Thyroid gland (tissue), 4 donors: ENCODE measurements around the gene TLR9. TPM values are rescaled to one million over a fixed set of nuclear protein-coding genes. Genes with fewer than 3 reads are reported as not detected.

Source experiments
- DNase-seq, 2 donors: peaks; one replicate each; pipeline ENCODE4 v3.0.0-alpha.2; 2019
- H3K27ac ChIP-seq, 3 donors: fragments of 200-600 bp; sonication (generic); 1 replicate in 2 of 3; 2 replicates in 1 of 3; pipeline ENCODE4 v1.5.1; 2016 to 2019; ENCODE audit warnings: mild to moderate bottlenecking in 1 of 3, moderate library complexity in 1 of 3
- H3K27me3 ChIP-seq: fragments of 200-600 bp; sonication (generic); one replicate; pipeline ENCODE4 v1.5.1; 2019
- H3K36me3 ChIP-seq, 2 donors: fragments of 200-600 bp; sonication (generic); one replicate each; pipeline ENCODE4 v1.5.1; 2016 to 2019
- H3K4me1 ChIP-seq, 2 donors: fragments of 200-600 bp; sonication (generic); one replicate each; pipeline ENCODE4 v1.5.1; 2017 to 2019
- H3K4me3 ChIP-seq, 3 donors: fragments of 200-600 bp; sonication (generic); replicated peaks in 1 of 3; 1 replicate in 2 of 3; 2 replicates in 1 of 3; pipeline ENCODE4 v1.5.1; 2016; ENCODE audit warnings: mild to moderate bottlenecking in 1 of 3
- H3K9me3 ChIP-seq: fragments of 200-600 bp; sonication (generic); one replicate; pipeline ENCODE4 v1.5.1; 2017
- CTCF ChIP-seq, 6 experiments: fragments of 200-600 bp in 3 of 6; fragments of 450-650 bp in 3 of 6; sonication (generic) in 3 of 6; IDR thresholded peaks; one replicate each; pipeline ENCODE4 v1.5.1; 2016 to 2019; ENCODE audit warnings: antibody characterized with exemption in 6 of 6, mild to moderate bottlenecking in 2 of 6, inconsistent platforms in 1 of 6, moderate library complexity in 1 of 6
- POLR2A ChIP-seq, 2 donors: fragments of 450-650 bp; IDR thresholded peaks; one replicate each; pipeline ENCODE4 v1.6.1; 2017; ENCODE audit warnings: antibody characterized with exemption in 2 of 2, mild to moderate bottlenecking in 2 of 2, moderate library complexity in 1 of 2
- WGBS, 2 donors: methylation state at CpG; one replicate each; pipeline ENCODE4 v1.1.5; 2017; 5-methylcytosine and 5-hydroxymethylcytosine counted together
- intact Hi-C: fragments of 100-400 bp; cut with DNase I; formaldehyde crosslinking; loops from one replicate; pipeline ENCODE4 v1.15.1; 2023
- total RNA-seq, 4 donors: library from RNA; depleted of rRNA; stranded (reverse); fragments of >200 nt; gene quantifications; one replicate each; pipeline ENCODE4 v1.2.3, GENCODE V29; 2016

TLR9 gene
- total RNA-seq, 4 donors from 2014 or later: 0.40 TPM; not detected in 3

DNA sequence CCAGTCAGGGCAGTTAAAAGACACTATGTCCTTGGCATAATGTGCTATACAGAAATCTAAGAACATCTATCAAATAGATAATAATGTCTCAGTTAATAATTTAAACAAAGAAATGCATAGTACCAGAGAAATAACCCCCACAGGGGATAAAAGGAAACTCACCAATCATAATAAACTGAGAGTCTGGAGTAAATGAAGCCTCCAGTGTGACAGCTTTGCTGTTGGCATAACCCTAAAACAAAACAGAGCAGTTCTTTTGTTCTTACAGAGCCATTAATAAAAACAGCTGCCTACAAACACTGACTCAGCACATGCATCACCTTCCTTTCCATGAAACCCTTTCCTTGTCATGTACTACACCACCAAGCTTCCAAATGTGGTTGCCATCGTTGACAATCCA lies 33.6 kb upstream of the TLR9 start:
- Histone ChIP-seq H3K36me3 (peaks cover 89 to 97% of the 10 kb centered on the region in 2 donors), H3K9me3 (no peaks in the 10 kb centered on the region), H3K27me3 (no peaks in the 10 kb centered on the region), H3K4me1 (no peaks in the 10 kb centered on the region), H3K4me3 (no peak overlapping the region), H3K27ac (no peak overlapping the region)
- no peak for DNase-seq
- 73 to 82% methylated on average over 1 of the region's 1 CpG for WGBS, 2 donors
- TF ChIP-seq CTCF (IDR thresholded peaks at IDR 0.05): no peak
- TF ChIP-seq POLR2A (IDR thresholded peaks at IDR 0.05): no peak
- intact Hi-C loops: no loop called here

GRCh38 chr3:52257911-52258310 lies 32.5 kb upstream of the TLR9 start:
- WGBS, 2 donors: 88 to 93% methylated on average over 4 of the region's 4 CpGs
- intact Hi-C loops: no loop called here
- Histone ChIP-seq H3K27me3 (no peaks in the 10 kb centered on the region), H3K4me1 (no peaks in the 10 kb centered on the region), H3K36me3 (peaks cover 92 to 99% of the 10 kb centered on the region in 2 donors), H3K27ac (no peak overlapping the region), H3K9me3 (no peaks in the 10 kb centered on the region), H3K4me3 (no peak overlapping the region)
- DNase-seq: no peak
- TF ChIP-seq CTCF (IDR thresholded peaks at IDR 0.05) (no peak), POLR2A (IDR thresholded peaks at IDR 0.05) (no peak)

DNA sequence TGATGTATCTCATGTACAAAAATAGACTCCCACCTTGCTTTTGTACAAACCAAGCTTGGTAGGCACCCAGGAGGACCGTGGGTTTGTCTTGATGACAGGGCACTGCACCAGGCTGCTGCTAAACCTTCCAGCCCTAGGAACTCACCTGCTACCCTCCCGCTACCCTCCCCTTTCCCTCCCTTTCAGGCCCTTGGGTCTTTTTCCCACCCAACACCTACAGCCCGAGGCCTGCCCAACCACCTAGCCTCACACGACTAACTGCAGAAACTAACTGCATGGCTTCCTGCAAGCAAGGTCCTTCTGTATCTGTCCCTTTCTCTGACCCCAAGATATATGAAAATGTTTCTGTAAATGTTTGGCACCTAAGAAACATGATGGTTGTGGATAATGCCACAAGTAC lies 31.2 kb upstream of the TLR9 start:
- intact Hi-C loops: no loop called here
- 87 to 89% methylated on average over 4 of the region's 4 CpGs for WGBS, 2 donors
- H3K27ac ChIP-seq: no peak overlapping the region
- peaks cover 89 to 92% of the 10 kb centered on the region in 2 donors for H3K36me3 ChIP-seq
- H3K4me3 ChIP-seq: no peak overlapping the region
- no peaks in the 10 kb centered on the region for H3K27me3 ChIP-seq
- H3K4me1 ChIP-seq: no peaks in the 10 kb centered on the region
- TF ChIP-seq POLR2A (IDR thresholded peaks at IDR 0.05): no peak
- no peak for TF ChIP-seq CTCF (IDR thresholded peaks at IDR 0.05)
- no peaks in the 10 kb centered on the region for H3K9me3 ChIP-seq
- DNase-seq: no peak

- TF ChIP-seq POLR2A (IDR thresholded peaks at IDR 0.05) (no peak), CTCF (IDR thresholded peaks at IDR 0.05) (no peak)
- WGBS, 2 donors: 92 to 98% methylated on average over 3 of the region's 3 CpGs
- H3K9me3 ChIP-seq: no peaks in the 10 kb centered on the region
- H3K27me3 ChIP-seq: no peaks in the 10 kb centered on the region
- H3K27ac ChIP-seq: no peak overlapping the region
- intact Hi-C loops: no loop called here
- no peak overlapping the region for H3K4me3 ChIP-seq
- H3K4me1 ChIP-seq: no peaks in the 10 kb centered on the region
- H3K36me3 ChIP-seq: peaks cover 88 to 89% of the 10 kb centered on the region in 2 donors
- DNase-seq: no peak
Measured at GRCh38 chr3:52256159-52256558, 30.7 kb upstream of the TLR9 start.

GRCh38 chr3:52254608-52255007 lies 29.2 kb upstream of the TLR9 start:
- peaks cover 0 to 4% of the 10 kb centered on the region in 2 donors for H3K4me1 ChIP-seq
- no peak overlapping the region for H3K27ac ChIP-seq
- no peaks in the 10 kb centered on the region for H3K9me3 ChIP-seq
- WGBS, 2 donors: 88 to 89% methylated on average over 9 of the region's 9 CpGs
- H3K4me3 ChIP-seq: no peak overlapping the region
- TF ChIP-seq CTCF (IDR thresholded peaks at IDR 0.05): no peak
- TF ChIP-seq POLR2A (IDR thresholded peaks at IDR 0.05): no peak
- intact Hi-C loops: no loop called here
- no peak for DNase-seq
- H3K36me3 ChIP-seq: peaks cover 73% of the 10 kb centered on the region in 2 donors
- H3K27me3 ChIP-seq: no peaks in the 10 kb centered on the region
